ENCODE data around the gene SBF2. TPM values are rescaled to one million over a fixed set of nuclear protein-coding genes. Genes with fewer than 3 reads are reported as not detected.

The SBF2 gene
- total RNA-seq, 1 donor from 2014 or later: 27.7 TPM

DNA sequence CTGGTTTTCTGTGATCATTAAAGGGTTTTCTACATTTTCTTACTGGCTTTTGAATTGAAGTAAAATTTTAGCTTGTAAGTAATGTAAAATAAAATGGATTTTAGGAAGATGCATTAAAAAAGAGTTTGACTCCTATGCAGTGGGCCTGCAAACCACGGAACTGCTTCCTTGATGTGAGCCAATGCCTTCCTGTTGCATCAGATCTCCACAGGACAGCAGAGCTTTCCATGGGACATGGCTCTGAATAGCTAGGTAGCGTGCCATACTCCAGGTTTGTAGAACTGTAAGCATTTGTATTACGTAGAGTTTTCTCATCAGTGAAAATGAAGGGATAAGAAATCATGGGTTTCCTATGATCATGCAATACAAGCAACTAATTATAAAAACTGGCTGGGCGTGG lies 496.7 kb downstream of the SBF2 start:
- no peak for ATAC-seq

DNA sequence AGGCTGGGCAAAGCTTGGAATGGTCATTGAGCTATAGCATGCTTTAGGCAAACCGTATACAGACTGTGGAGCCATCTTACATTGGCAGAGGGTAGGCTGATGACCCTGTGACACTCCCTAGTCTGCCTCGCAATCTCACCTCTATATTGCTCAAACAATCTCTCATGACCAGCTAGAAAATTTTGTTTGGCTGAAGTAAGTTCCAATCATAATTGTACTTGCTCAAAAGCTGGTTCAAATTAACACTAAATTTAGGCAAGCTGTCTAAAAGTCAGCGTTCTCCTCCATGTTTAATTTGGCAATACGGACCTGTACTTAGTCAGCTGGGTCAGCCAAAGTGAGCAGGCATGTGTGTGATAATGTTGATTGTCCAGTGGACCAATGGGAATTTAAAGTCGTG lies 497.2 kb downstream of the SBF2 start:
- no peak for ATAC-seq

DNA sequence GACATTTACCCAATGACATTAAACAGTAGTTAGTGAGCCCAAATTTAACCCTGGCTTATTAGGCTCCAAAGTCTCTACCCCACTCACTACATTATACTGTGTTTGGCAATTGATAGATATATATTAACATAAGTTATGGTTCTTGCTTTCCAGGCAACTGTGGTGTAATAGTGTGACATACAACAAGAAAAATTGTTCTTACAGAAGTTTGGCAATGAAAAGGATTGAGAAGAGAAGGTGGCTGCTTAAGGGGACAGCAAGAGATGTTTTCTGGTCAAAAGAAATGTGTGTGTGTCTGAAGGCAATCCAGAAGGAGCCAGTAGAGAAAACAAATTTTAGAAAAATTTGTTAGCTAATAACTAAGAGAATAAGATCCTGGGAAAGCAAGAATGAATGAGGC lies 497.8 kb downstream of the SBF2 start:
- no peak for ATAC-seq

DNA sequence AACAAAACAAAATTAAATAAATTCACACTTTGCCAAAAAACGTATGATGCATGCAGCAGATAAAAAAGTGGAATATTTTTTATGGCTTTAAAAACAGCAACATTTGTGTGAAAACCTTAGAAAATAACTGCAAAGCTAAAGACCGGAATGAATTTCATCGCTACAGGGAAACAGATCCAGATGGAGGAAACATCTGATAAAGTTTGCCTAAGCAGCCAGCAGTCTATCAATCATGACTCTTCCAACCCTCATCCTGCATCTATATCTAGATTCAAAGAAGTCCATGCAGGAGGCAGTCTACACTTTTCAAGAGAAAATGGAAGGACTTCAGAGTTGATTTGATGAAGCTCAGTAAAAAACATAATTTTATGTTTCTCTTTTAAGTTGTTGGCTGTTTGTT lies 503.3 kb downstream of the SBF2 start:
- no peak for ATAC-seq

- no peak for ATAC-seq
Observed at GRCh38 chr11:9789910-9790309, 504.1 kb downstream of the SBF2 start.

DNA sequence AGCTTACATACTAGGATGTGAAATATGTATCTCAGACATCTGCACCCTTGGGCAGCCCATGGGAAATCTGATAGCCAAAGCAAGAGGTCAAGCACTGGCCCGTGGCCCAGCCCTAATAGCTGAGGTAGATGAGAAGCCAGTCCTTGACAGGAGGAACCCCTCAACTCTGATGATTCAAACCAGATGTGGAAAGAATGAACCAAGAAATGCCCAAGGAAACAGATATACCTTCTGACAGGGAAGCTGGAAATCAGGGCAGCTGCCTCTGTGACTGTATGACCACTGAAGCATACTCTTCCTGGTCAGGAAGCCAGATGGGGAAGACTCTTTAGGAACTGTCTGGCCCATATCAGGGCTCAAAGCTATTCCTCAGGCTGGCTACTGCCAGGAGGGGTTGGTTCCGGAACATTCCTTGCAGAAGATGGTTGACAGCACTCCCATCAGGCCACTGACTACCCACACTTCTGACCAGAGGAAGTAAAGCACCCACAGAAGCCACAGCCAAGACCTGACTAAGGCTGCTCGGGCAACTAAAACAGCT lies 506.0 kb downstream of the SBF2 start:
- ATAC-seq: peak; percentile 17

GRCh38 chr11:9787260-9787659 lies 506.8 kb downstream of the SBF2 start:
- ATAC-seq: no peak

DNA sequence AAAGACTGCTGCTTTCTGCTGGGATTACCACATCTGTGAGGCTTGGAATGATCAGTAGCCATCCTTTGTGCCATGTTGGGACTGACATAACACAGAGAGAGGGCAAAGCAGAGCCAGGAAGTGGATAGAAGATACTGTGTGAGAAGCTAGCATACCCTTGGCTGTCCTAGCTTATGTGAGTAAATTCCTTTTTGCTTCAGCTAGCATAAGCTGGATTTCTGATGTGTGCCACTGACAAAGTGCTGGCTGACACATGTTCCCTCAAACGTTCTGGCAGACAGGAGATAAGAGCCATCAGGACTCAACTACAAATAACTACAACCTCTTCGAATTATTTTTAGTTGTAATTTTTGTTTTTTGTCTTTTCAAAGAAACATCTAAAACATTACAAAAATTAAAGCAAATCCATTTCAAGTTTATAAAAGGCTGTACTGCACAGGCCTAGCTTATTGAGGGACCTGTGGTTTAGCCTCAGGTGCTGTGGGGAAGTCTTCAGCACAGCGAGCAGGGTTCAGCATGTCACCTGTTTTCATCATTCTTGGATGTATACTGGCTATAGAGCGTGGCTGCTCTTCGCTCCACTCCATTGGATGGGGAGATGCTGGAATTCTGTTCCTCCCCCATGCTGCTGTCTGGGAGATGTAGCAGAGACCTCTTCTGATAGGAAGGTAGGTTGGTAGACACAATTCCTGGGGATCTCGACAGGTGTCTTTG lies 509.3 kb downstream of the SBF2 start:
- ATAC-seq: no peak

- no peak for ATAC-seq
Observed at GRCh38 chr11:9783986-9784385, 510.0 kb downstream of the SBF2 start.

DNA sequence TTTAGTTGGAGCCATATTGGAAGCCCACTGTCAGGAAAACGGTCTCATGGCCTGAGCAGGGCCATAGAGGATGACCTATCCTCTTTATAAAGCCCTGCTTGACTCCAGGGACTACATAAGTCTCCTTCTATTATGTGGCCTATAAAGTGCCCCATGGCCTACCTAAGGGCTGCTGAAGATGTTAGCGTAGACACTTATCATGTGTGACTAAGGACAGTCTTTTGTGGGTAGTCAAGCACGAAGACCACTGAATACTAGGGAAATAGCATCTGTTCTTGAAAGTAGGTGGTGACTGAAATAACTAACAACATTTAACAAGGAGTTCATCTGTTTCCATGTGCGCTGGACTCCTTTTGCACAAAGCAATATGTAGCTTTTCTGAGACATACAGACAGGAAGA lies 513.1 kb downstream of the SBF2 start:
- no peak for ATAC-seq

- ATAC-seq: no peak
Observed at GRCh38 chr11:9777525-9777924, 516.5 kb downstream of the SBF2 start.

- no peak for ATAC-seq
Observed at GRCh38 chr11:9777066-9777465, 517.0 kb downstream of the SBF2 start.

DNA sequence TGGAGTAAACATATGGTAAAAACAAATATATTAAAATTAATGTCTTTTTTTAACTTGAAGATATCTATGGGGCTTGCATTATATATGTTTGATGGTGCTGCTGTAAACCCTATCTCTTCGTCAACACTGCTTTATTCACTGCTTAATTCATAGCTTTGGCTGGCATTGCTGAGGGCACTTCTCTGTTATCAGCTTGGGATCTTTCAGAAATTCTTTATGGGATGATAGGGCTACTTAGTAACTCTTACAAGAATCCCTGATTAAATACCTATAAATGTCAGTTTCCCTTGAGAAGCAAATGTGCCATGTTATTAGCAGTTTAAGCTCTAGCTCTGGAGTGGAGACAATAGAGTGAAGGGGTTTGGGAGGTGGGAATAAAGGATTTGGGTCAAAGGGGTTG lies 517.8 kb downstream of the SBF2 start:
- ATAC-seq: no peak

DNA sequence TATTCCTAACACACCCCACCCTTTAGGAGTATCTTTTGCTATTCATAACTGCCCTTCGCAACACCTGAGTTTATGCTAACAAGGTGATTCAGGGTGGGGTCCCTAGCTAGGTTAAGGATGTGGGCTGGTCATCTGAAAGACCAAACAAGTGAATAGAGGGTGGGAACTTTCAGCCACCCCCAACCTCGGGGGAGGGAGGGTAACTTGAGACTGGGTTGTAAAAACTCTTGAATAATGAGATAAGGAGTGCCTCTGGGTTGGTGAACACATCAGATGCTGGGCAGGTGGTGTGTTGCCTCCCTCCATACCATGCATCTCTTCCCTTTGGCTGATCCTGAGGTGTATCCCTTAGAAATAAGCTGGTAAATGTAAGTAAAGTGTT lies 518.6 kb downstream of the SBF2 start:
- no peak for ATAC-seq

- peak; percentile 57 for ATAC-seq
Observed at GRCh38 chr11:9774591-9775397, 519.2 kb downstream of the SBF2 start.

DNA sequence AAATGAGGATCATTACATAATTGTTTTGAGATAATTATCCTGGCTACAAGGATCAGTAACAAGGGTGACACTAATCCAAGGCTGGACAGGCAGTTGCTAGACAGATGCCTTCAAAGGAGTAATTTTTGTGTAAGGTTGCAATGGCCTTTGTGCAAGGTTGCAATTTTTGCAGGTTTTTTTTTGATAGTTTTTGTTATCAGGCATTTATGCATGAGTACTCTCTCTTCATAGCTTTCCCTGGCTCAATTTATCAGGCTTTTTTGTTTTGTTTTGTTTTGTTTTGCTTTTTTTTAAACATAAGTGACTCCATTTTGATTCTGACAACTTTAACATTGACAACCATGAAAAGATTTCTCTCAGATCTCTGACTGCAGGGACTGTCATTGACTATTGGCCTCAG lies 519.9 kb downstream of the SBF2 start:
- ATAC-seq: no peak

- ATAC-seq: no peak
Observed at GRCh38 chr11:9773524-9773923, 520.5 kb downstream of the SBF2 start.

- no peak for ATAC-seq
Observed at GRCh38 chr11:9772218-9772617, 521.8 kb downstream of the SBF2 start.

- no peak for ATAC-seq
Observed at GRCh38 chr11:9771071-9771511, 522.9 kb downstream of the SBF2 start.

DNA sequence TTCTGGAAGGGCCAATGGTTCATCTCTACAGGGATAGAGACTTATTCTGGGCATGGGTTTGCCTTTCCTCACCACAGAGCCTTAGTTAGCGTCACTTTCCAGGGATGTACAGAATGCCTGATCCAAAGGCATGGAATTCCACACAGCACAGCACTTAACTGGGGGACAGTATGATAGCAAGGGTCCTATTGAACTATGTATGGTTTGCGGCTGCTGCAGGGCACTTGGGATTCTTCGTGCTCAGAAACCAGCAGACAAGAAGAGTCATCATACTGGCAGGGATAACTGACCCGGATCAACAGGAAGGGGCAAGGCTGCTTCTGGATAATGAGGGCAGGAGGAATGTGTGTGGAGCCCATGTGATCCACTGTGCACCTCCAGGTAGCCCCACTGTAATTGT lies 524.4 kb downstream of the SBF2 start:
- no peak for ATAC-seq

GRCh38 chr11:9765320-9766101 lies 528.5 kb downstream of the SBF2 start:
- ATAC-seq: no peak

DNA sequence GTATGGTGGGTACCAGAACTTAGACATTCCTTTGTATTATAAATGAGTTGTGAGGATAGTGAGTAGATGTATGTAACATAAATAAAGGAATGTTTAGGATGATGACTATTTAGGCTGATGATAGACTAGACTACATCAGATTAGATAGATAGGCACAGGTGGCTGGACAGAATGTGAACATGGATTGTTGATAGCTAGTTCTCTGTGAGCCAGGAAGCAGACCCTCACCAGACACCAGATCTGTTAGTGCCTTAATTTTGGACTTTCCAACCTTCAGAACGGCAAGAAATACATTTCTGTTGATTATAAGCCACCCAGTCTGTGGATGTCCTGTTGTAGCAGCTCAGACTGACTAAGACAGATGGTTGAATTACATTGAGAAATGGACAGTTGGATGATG lies 530.7 kb downstream of the SBF2 start:
- no peak for ATAC-seq

GRCh38 chr11:9762531-9762930 lies 531.5 kb downstream of the SBF2 start:
- no peak for ATAC-seq
